ENCODE data around the gene SMC1B. TPM values are rescaled to one million over a fixed set of nuclear protein-coding genes. Genes with fewer than 3 reads are reported as not detected.
"Not testable (repeated sequence)": the region's sequence is repeated elsewhere in the genome, so short reads cannot be mapped to it uniquely, and the experiment has no call there.

The SMC1B gene
- total RNA-seq, 2 experiments from 2014 or later = 0.62 to 0.67 TPM

DNA sequence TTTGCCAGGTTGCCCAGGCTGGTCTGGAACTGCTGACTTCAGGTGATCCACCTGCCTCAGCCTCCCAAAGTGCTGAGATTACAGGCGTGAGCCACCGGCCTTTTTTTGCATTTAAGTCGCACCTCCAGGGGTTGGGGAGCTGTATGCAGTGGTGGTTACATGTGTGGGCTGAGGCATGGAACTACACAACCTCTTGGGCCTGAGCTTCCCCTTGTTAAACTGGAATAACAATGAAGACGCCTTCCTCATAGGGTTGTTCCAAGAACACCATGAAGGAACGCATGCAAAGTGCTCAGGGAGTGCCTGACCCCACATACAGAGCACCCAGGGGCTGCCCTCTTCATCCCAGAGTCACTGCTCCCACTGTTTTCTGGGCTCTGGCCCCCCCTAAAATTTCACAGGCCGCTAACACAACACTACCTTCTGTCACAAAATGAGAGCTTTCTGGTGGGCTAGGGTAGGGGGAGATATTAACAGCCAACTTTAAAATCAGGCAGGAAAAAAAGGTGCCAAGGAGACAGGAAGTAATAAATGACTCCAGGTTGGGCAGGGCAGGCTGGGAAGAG is 104.9 kb downstream of the SMC1B start:
- Mint-ChIP-seq H3K9me3 (ENCODE audit: low read depth) (no peaks in the 10 kb centered on the region), H3K4me3 (peak overlapping the region; percentile 80), H3K27me3 (no peaks in the 10 kb centered on the region), H3K27ac (peak overlapping the region; percentile 97), H3K4me1 (peaks cover 35% of the 10 kb centered on the region), H3K36me3 (ENCODE audit: low read depth) (peaks cover 18% of the 10 kb centered on the region)
- ChIA-PET POLR2A (interaction anchor here (0.6 kb wide), 1 partner anchor 14 kb away, joined by 3 read pairs; no protein-coding TSS in a partner anchor), CTCF (interaction anchor here (0.6 kb wide), 1 partner anchor 73 kb away, joined by 3 read pairs; no protein-coding TSS in a partner anchor)
- ATAC-seq = no peak
- DNase-seq = no peak
- intact Hi-C loops (cut with DNase I, micrococcal nuclease) = no loop called here

- POLR2A ChIA-PET = no interaction called here
- intact Hi-C loops (cut with DNase I, micrococcal nuclease) = no loop called here
- Mint-ChIP-seq H3K9me3 (ENCODE audit: low read depth) (no peaks in the 10 kb centered on the region), H3K27me3 (no peaks in the 10 kb centered on the region), H3K36me3 (ENCODE audit: low read depth) (peaks cover 2% of the 10 kb centered on the region), H3K4me3 (no peak overlapping the region), H3K27ac (no peak overlapping the region), H3K4me1 (peaks cover 26% of the 10 kb centered on the region)
- ATAC-seq = no peak
- no peak for DNase-seq
- CTCF ChIA-PET = interaction anchor here (0.7 kb wide), 1 partner anchor 35 kb away, joined by 3 read pairs; no protein-coding TSS in a partner anchor
Observed at GRCh38 chr22:45306139-45306538, 107.3 kb downstream of the SMC1B start.

GRCh38 chr22:45305456-45306075 is 107.8 kb downstream of the SMC1B start:
- Mint-ChIP-seq H3K27me3 (no peaks in the 10 kb centered on the region), H3K27ac (no peak overlapping the region), H3K4me3 (no peak overlapping the region), H3K4me1 (peaks cover 20% of the 10 kb centered on the region), H3K36me3 (ENCODE audit: low read depth) (no peaks in the 10 kb centered on the region), H3K9me3 (ENCODE audit: low read depth) (no peaks in the 10 kb centered on the region)
- no peak for ATAC-seq
- CTCF ChIA-PET = interaction anchor here (0.7 kb wide), 1 partner anchor 36 kb away, joined by 3 read pairs; no protein-coding TSS in a partner anchor
- POLR2A ChIA-PET = no interaction called here
- no peak for DNase-seq
- intact Hi-C loops (cut with DNase I, micrococcal nuclease) = no loop called here

GRCh38 chr22:45304971-45305370 is 108.4 kb downstream of the SMC1B start:
- Mint-ChIP-seq H3K36me3 (ENCODE audit: low read depth) (no peaks in the 10 kb centered on the region), H3K27me3 (no peaks in the 10 kb centered on the region), H3K27ac (no peak overlapping the region), H3K4me3 (no peak overlapping the region), H3K4me1 (peaks cover 20% of the 10 kb centered on the region), H3K9me3 (ENCODE audit: low read depth) (no peaks in the 10 kb centered on the region)
- intact Hi-C loops (cut with DNase I, micrococcal nuclease) = no loop called here
- CTCF ChIA-PET = no interaction called here
- POLR2A ChIA-PET = no interaction called here
- DNase-seq = no peak
- ATAC-seq = no peak

DNA sequence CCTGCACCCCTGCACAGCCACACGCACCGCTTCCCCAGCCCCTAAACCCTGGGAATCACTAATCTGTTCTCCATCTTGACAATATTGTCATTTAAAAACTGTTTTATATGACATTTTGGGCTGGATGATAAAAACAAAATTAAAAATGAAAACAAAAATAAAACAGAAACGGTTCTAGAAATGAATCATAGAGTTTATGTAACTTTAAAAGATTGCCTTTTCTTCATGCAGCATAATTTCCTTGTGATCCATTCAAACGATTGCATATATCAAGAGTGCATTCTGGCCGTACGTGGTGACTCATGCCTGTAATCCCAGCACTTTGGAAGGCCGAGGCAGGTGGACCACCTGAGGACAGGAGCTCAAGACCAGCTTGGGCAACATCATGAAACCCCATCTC is 110.2 kb downstream of the SMC1B start:
- H3K27ac Mint-ChIP-seq = no peak overlapping the region

GRCh38 chr22:45302751-45303150 is 110.6 kb downstream of the SMC1B start:
- Mint-ChIP-seq H3K36me3 (ENCODE audit: low read depth) (no peaks in the 10 kb centered on the region), H3K27ac (peak overlapping the region; percentile 31), H3K9me3 (ENCODE audit: low read depth) (no peaks in the 10 kb centered on the region), H3K4me3 (no peak overlapping the region), H3K27me3 (no peaks in the 10 kb centered on the region), H3K4me1 (peaks cover 9% of the 10 kb centered on the region)
- POLR2A ChIA-PET = no interaction called here
- no peak for DNase-seq
- CTCF ChIA-PET = interaction anchor here (0.9 kb wide), 1 partner anchor 748 kb away, joined by 3 read pairs; no protein-coding TSS in a partner anchor
- peak; percentile 46 for ATAC-seq
- intact Hi-C loops (cut with DNase I, micrococcal nuclease) = no loop called here

More for the DNA sequence above, 110.2 kb downstream of the SMC1B start:
- POLR2A ChIA-PET = no interaction called here
- Mint-ChIP-seq H3K36me3 (ENCODE audit: low read depth) (no peaks in the 10 kb centered on the region), H3K4me3 (no peak overlapping the region), H3K4me1 (peaks cover 9% of the 10 kb centered on the region), H3K27me3 (no peaks in the 10 kb centered on the region), H3K9me3 (ENCODE audit: low read depth) (no peaks in the 10 kb centered on the region)
- CTCF ChIA-PET = interaction anchor here (0.9 kb wide), 1 partner anchor 748 kb away, joined by 3 read pairs; no protein-coding TSS in a partner anchor
- DNase-seq = no peak
- peak; percentile 20 for ATAC-seq
- intact Hi-C loops (cut with DNase I, micrococcal nuclease) = no loop called here

DNA sequence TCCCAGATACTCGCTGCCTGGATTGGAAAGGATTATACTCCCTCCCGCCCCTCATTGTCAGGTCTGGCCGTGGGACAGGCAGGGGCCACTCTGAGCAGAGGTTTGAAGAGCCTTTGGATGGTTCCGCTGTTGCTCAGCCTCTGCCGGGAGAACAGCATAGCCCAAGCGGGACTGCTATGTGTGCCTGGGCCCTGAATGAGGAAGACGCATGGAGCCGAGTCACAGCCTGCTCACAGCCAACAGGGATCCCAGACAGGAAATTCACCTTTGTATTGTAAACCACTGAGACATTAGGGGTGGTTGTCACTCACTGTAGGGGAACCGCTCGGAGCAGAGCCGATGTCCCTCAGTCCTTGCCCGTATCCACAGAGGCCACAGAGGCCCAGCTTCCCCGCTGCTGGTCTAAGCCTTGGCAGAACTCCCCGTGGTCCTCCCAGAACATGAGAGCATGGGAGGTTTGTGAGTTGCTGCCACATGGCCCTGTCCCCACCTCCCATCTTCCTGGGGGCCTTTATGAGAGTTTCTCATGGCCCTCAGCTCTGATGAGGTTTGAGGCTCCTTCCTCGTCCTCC is 114.4 kb downstream of the SMC1B start:
- Mint-ChIP-seq H3K4me3 (no peak overlapping the region), H3K27ac (no peak overlapping the region), H3K4me1 (peaks cover 24% of the 10 kb centered on the region), H3K9me3 (ENCODE audit: low read depth) (no peaks in the 10 kb centered on the region), H3K36me3 (ENCODE audit: low read depth) (no peaks in the 10 kb centered on the region), H3K27me3 (no peaks in the 10 kb centered on the region)
- ChIA-PET POLR2A (no interaction called here), CTCF (no interaction called here)
- DNase-seq (no peak), ATAC-seq (no peak)
- intact Hi-C loops (cut with DNase I, micrococcal nuclease) = no loop called here

DNA sequence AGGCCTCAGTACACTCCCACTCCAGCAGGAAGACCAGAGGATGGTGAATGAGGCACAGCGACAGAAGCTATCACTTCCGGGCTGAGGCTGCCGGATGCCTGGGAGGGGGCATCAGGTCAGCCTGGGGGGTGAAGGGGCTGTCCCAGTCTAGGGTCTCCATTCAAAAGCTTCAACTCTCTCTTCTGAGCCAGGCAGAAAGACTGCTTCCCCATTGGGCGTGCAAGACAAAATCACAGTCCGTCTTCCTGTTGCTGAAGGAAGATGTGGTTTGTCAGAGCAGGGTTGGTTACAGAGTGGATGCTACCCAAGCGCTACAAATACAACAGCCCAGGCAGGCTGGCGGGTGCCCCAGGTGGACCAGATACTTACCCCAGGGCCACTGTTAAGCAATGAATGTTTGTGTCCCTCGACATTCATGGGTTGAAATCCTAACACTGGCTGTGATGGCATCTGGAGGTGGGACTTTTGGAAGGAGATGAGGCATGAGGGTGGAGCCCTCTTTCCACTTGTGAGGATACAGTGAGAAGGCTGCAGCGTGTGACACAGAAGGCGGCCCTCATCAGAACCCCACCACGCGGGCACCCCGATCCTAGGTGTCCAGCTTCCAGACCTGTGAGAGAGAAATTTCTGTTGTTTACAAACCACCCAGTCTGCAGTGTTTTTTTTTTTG is 116.6 kb downstream of the SMC1B start:
- Mint-ChIP-seq H3K36me3 (ENCODE audit: low read depth) (no peaks in the 10 kb centered on the region), H3K4me3 (no peak overlapping the region), H3K27ac (peak overlapping the region; percentile 67), H3K4me1 (peaks cover 15% of the 10 kb centered on the region), H3K9me3 (ENCODE audit: low read depth) (no peaks in the 10 kb centered on the region), H3K27me3 (no peaks in the 10 kb centered on the region)
- DNase-seq (peak; percentile 31), ATAC-seq (peak; percentile 71)
- ChIA-PET CTCF (no interaction called here), POLR2A (no interaction called here)
- intact Hi-C loops (cut with DNase I, micrococcal nuclease) = no loop called here

- no peak overlapping the region for H3K27ac Mint-ChIP-seq
- peaks cover 15% of the 10 kb centered on the region for H3K4me1 Mint-ChIP-seq
Observed at GRCh38 chr22:45295492-45295891, 117.9 kb downstream of the SMC1B start.

DNA sequence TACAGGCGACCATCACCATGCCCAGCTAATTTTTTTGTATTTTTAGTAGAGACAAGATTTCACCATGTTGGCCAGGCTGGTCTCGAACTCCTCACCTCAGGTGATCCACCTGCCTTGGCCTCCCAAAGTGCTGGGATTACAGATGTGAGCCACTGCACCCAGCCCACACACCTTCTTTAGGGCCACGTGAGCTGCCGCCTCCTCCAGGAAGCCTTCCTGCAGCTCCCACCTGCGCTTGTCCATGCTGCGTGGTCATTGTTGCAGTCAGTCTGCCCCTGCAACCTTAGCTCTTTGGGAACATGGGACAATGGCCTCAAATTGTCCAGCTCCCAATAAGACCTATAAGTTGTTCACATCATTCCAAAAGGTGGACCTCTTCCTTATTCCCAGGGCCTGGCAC is 118.4 kb downstream of the SMC1B start:
- H3K36me3 Mint-ChIP-seq (ENCODE audit: low read depth); H3K27me3 Mint-ChIP-seq; ATAC-seq; H3K4me3 Mint-ChIP-seq; H3K9me3 Mint-ChIP-seq (ENCODE audit: low read depth); POLR2A ChIA-PET; DNase-seq; intact Hi-C loops (cut with DNase I, micrococcal nuclease); CTCF ChIA-PET; H3K27ac Mint-ChIP-seq: not testable (repeated sequence)
- peaks cover 15% of the 10 kb centered on the region for H3K4me1 Mint-ChIP-seq

More at GRCh38 chr22:45295492-45295891, 117.9 kb downstream of the SMC1B start:
- H3K9me3 Mint-ChIP-seq (ENCODE audit: low read depth) = no peaks in the 10 kb centered on the region
- no peaks in the 10 kb centered on the region for H3K27me3 Mint-ChIP-seq
- CTCF ChIA-PET = no interaction called here
- DNase-seq (no peak), ATAC-seq (no peak)
- no peak overlapping the region for H3K4me3 Mint-ChIP-seq
- intact Hi-C loops (cut with DNase I, micrococcal nuclease) = no loop called here
- H3K36me3 Mint-ChIP-seq (ENCODE audit: low read depth) = no peaks in the 10 kb centered on the region
- POLR2A ChIA-PET = no interaction called here

All from activated CD4-positive, alpha-beta T cell treated with anti-CD3 and anti-CD28 coated beads for 36 hours (primary cell).